ENCODE data around the gene FASTKD1. TPM values are rescaled to one million over a fixed set of nuclear protein-coding genes. Genes with fewer than 3 reads are reported as not detected.
"Not testable (repeated sequence)": the region's sequence is repeated elsewhere in the genome, so short reads cannot be mapped to it uniquely, and the experiment has no call there.

The FASTKD1 gene
- total RNA-seq, 2 donors from 2014 or later, result 59.6 to 60.2 TPM

DNA sequence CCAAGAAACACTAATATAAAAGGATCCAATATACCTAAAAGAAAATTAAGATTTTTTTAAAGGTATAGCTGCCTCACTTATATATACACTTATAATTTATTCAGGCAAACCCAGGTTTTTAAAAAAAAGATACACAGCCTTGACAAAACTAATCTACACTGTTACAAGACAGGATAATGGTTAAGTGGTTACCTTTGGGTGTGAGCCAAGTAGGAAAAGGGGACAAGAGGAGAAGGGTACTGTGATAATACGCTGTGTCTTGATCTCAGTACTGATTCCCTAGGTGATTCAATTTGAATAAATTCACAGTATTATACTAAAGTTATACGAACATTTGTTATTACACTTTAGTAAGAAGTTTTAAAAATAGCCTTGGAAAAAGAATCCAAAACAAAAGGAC, 33.5 kb downstream of the FASTKD1 start:
- H3K9me3 Mint-ChIP-seq, result no peaks in the 10 kb centered on the region
- H3K27me3 Mint-ChIP-seq, result no peaks in the 10 kb centered on the region
- peaks cover 72% of the 10 kb centered on the region for H3K36me3 Mint-ChIP-seq (ENCODE audit: low read depth)
- H3K4me1 Mint-ChIP-seq, result no peaks in the 10 kb centered on the region
- no peak overlapping the region for H3K4me3 Mint-ChIP-seq
- no peak overlapping the region for H3K27ac Mint-ChIP-seq
- ATAC-seq (replicated peaks), result no peak

DNA sequence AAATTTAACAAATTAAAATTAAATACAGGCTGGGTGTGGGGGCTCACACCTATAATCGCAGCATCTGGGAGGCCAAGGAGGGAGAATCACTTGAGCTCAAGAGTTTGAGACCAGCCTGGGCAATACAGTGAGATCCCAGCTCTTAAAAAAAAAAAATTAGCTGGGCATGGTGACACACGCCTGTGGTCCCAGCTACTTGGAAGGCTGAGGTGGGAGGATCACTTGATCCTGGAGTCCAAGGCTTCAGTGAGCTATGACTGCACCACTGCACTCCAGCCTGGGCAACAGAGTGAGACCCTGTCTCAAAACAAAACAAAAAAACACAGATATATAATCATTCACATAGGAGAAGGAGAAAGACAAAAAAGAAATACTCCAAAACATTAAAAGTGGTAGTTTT, 34.2 kb downstream of the FASTKD1 start:
- H3K9me3 Mint-ChIP-seq; H3K27ac Mint-ChIP-seq; H3K27me3 Mint-ChIP-seq; H3K4me3 Mint-ChIP-seq; ATAC-seq (replicated peaks); H3K4me1 Mint-ChIP-seq: not testable (repeated sequence)
- peaks cover 69% of the 10 kb centered on the region for H3K36me3 Mint-ChIP-seq (ENCODE audit: low read depth)

DNA sequence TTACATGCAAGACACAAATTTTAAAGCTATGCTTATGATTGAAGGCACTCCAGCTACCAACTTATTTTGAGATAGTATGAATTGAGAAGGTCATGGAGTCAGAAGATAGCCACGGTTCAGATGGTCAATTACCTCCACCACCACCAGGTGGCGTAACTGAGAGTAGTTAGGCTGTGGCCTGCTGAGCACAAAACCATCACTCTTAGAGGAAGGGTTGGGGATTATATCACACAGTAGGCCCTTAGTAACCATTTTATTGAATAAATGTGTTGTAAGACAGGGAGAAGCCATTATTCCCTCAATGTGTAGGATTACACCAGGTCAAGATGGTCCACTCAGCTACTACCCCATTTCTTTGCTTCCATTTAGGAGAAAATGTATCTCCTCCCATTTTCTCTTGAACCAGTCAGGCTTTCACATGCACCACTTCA, 45.4 kb downstream of the FASTKD1 start:
- peak; percentile 85 for ATAC-seq (replicated peaks)
- Mint-ChIP-seq H3K9me3 (no peaks in the 10 kb centered on the region), H3K27me3 (no peaks in the 10 kb centered on the region)

DNA sequence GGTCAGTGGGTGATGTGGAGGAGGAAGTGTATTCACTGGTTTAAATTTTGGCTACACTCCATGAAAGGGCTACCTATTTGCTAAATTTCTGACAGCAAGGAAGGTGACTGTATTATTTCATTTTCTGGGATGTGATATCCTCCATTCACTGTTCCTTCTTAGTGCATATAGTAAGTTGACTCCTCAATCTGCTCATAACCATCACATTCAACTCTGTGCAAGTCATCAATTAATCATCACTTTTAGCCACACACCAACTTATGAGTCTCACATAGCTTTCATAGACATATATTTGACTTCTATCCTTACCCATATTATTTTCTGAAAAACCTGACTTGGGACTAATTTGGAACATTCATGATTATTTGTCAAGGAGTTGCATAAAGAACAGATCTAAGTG, 47.2 kb downstream of the FASTKD1 start:
- Mint-ChIP-seq H3K4me3 (no peak overlapping the region), H3K4me1 (no peaks in the 10 kb centered on the region), H3K9me3 (no peaks in the 10 kb centered on the region), H3K27ac (no peak overlapping the region), H3K27me3 (no peaks in the 10 kb centered on the region), H3K36me3 (ENCODE audit: low read depth) (peaks cover 22% of the 10 kb centered on the region)
- ATAC-seq (replicated peaks), result no peak

More for the DNA sequence above, 45.4 kb downstream of the FASTKD1 start:
- no peaks in the 10 kb centered on the region for H3K4me1 Mint-ChIP-seq
- H3K27ac Mint-ChIP-seq, result peak overlapping the region; percentile 61
- no peak overlapping the region for H3K4me3 Mint-ChIP-seq
- H3K36me3 Mint-ChIP-seq (ENCODE audit: low read depth), result peaks cover 34% of the 10 kb centered on the region

DNA sequence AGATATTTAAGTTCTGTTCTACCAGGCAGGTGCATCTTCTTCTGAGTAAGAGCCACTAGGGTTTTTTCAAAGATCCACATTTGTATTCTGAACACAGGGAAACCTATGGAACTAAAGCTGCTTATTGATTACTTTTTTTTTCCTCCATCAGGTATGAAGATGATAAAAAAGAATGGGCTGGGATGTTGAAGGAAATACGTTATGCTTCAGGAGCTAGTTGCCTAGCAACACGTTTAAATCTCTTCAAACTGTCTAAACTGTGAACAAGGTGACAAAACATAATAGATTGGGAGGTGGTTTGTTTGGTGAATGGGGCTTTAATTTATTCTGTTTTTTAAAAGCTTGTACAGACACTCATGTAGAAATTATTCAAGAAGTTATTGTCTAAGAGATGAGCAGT, 48.2 kb downstream of the FASTKD1 start:
- peaks cover 14% of the 10 kb centered on the region for H3K36me3 Mint-ChIP-seq (ENCODE audit: low read depth)
- no peak overlapping the region for H3K27ac Mint-ChIP-seq
- no peak for ATAC-seq (replicated peaks)
- H3K27me3 Mint-ChIP-seq, result no peaks in the 10 kb centered on the region
- H3K4me3 Mint-ChIP-seq, result no peak overlapping the region
- no peaks in the 10 kb centered on the region for H3K4me1 Mint-ChIP-seq
- no peaks in the 10 kb centered on the region for H3K9me3 Mint-ChIP-seq

DNA sequence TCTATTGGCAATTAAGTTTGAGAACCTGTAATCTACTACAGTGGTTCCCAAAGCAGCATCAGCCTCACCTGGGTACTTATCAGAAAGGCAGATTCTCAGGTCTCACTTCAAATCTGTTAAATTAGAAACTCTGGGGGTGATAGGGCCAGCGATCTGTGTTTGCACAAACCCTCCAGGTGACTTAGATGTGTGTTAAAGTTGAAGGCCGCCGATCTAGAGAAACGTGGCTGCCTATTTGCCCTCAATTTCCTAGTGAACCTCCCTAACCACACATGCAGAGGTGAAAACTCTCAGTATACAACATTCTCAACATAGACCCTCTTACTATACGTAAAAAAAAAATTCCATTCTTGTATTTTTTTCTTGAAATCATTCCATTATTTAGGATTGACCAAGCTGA, 50.0 kb downstream of the FASTKD1 start:
- Mint-ChIP-seq H3K4me3 (no peak overlapping the region), H3K9me3 (no peaks in the 10 kb centered on the region), H3K4me1 (no peaks in the 10 kb centered on the region), H3K27me3 (no peaks in the 10 kb centered on the region), H3K27ac (no peak overlapping the region), H3K36me3 (ENCODE audit: low read depth) (no peaks in the 10 kb centered on the region)
- ATAC-seq (replicated peaks), result no peak

DNA sequence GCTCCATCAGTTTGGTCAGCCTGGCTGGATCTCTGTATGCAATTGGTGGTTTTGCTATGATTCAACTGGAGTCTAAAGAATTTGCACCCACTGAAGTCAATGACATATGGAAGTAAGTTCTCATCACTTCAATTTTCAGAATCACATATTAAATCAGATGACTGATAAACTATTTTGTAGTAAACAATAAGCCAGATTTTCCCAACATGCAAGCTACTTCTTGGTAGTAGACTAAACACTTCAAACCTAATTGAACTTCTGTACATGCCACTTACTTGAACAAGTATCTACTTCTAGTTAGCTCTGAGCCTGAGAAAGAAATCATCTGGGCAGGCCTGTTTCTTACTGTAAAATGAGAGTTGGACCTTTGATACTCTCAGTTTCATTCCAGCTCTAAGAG, 52.8 kb downstream of the FASTKD1 start:
- no peaks in the 10 kb centered on the region for H3K4me1 Mint-ChIP-seq
- H3K27ac Mint-ChIP-seq, result no peak overlapping the region
- ATAC-seq (replicated peaks), result no peak
- no peak overlapping the region for H3K4me3 Mint-ChIP-seq
- H3K9me3 Mint-ChIP-seq, result no peaks in the 10 kb centered on the region
- H3K36me3 Mint-ChIP-seq (ENCODE audit: low read depth), result no peaks in the 10 kb centered on the region
- no peaks in the 10 kb centered on the region for H3K27me3 Mint-ChIP-seq

DNA sequence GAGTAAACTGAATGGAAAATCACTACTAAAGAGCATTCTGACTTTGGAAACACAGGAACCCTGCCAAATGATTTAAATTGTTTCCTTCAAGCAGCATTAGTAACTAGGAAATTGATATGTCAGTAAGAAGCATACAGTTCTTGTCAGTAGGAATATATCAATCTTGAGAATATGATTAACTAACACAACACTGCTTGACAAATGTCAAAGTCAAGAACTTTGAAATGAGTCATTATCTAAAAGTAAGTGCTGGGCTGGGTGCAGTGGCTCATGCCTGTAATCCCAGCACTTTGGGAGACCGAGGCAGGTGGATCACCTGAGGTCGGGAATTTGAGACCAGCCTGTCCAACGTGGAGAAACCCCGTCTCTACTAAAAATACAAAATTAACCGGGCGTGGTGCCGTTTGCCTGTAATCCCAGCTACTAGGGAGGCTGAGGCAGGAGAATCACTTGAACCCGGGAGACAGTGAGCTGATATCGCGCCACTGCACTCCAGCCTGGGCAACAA, 57.1 kb downstream of the FASTKD1 start:
- H3K4me3 Mint-ChIP-seq; H3K27ac Mint-ChIP-seq; H3K4me1 Mint-ChIP-seq; H3K27me3 Mint-ChIP-seq; H3K9me3 Mint-ChIP-seq; H3K36me3 Mint-ChIP-seq (ENCODE audit: low read depth); ATAC-seq (replicated peaks): not testable (repeated sequence)

DNA sequence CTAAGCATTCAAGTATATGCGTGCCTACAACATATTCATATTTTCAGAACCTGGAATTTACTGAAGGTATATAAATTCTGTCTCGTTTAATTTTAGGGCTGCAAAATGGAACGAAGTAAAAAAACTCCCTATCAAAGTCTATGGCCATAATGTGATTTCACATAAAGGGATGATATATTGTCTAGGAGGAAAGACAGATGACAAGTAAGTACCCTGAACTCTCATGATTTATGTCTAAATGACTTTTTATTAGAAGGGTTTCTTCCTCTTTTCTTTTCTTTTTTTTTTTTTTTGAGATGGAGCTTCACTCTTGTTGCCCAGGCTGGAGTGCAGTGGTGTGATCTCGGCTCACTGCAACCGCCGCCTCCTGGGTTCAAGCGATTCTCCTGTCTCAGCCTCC, 58.9 kb downstream of the FASTKD1 start:
- not testable (repeated sequence) for H3K4me1 Mint-ChIP-seq; H3K27me3 Mint-ChIP-seq; H3K9me3 Mint-ChIP-seq; ATAC-seq (replicated peaks); H3K36me3 Mint-ChIP-seq (ENCODE audit: low read depth); H3K27ac Mint-ChIP-seq; H3K4me3 Mint-ChIP-seq

DNA sequence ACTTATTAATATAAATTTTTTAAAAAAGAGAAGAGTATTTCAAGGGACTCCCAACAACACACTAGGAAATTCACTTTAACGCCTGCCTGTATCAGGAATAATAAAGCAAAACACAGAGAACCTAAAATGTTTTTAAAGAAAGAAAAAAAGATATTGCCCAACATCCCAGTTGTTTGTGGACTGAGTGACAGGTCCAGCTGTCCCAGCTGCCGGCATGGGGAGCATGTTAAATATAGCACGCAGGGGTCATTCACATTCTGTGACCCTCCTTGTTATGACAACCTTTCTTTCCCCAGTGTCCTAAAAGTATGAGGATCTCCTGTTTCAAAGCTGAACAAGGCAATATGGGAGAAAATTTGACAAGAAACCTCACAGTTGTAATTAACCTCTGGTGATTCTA, 59.7 kb downstream of the FASTKD1 start:
- H3K36me3 Mint-ChIP-seq (ENCODE audit: low read depth), result no peaks in the 10 kb centered on the region
- ATAC-seq (replicated peaks), result no peak
- no peak overlapping the region for H3K27ac Mint-ChIP-seq
- H3K4me3 Mint-ChIP-seq, result no peak overlapping the region
- H3K27me3 Mint-ChIP-seq, result no peaks in the 10 kb centered on the region
- H3K9me3 Mint-ChIP-seq, result no peaks in the 10 kb centered on the region
- no peaks in the 10 kb centered on the region for H3K4me1 Mint-ChIP-seq

DNA sequence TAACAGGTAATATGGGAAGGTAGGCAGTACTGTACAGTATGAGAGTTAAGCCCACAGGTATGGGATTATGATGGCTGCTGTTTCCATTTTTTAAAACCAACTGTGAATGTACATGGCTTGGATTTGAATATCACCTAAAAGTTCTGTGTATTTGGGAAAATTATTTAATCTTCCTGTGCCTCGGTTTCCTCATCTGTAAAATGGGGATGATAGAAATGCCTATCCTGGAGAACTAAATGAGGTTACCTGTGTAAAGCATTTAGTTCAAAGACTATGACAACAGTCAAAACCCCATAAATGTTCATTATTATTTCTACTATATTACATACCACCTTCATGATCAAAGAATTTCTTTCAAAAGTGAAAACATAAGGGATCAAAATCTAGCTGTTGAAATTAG, 60.6 kb downstream of the FASTKD1 start:
- H3K4me3 Mint-ChIP-seq, result no peak overlapping the region
- no peaks in the 10 kb centered on the region for H3K9me3 Mint-ChIP-seq
- ATAC-seq (replicated peaks), result no peak
- H3K27ac Mint-ChIP-seq, result no peak overlapping the region
- H3K36me3 Mint-ChIP-seq (ENCODE audit: low read depth), result no peaks in the 10 kb centered on the region
- H3K27me3 Mint-ChIP-seq, result no peaks in the 10 kb centered on the region
- H3K4me1 Mint-ChIP-seq, result no peaks in the 10 kb centered on the region

DNA sequence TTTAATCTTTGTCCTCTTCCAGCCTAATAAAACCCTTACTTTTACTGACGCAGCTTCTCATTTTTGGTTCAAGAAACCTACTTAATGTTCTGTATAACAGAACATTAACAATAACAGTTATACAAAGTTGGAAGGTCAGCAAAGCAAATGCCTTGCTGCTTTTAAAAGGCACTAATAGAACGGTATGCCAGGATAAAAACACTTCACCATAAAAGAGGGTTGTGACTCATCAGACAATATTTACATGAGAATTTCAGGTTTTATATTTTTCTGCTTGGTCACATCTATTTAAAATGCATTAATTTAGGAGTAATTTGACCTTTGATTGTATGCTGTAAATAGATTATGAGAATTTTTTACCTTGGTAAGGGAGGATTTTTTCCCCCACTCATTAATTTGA, 61.1 kb downstream of the FASTKD1 start:
- Mint-ChIP-seq H3K4me3 (no peak overlapping the region), H3K9me3 (no peaks in the 10 kb centered on the region), H3K27ac (no peak overlapping the region), H3K36me3 (ENCODE audit: low read depth) (no peaks in the 10 kb centered on the region), H3K4me1 (no peaks in the 10 kb centered on the region), H3K27me3 (no peaks in the 10 kb centered on the region)
- ATAC-seq (replicated peaks), result no peak

DNA sequence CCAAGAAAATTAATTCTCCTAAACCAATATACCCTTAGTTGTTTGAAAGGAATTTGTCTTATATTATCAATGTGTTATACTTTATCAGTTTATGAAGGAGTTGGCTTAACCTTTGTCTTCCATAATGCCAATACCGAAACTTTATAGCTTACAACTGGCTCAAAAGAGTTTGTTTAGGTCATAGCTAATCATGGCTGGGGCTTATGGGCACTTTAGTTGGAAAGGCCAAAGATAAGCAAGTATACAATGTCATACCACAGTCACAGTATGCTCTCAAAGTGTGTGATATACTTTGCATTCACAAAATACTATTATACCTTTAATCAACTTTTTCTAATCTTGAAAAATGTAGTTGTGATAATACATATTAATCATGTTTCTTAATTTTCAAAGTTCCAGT, 61.8 kb downstream of the FASTKD1 start:
- Mint-ChIP-seq H3K4me3 (no peak overlapping the region), H3K36me3 (ENCODE audit: low read depth) (no peaks in the 10 kb centered on the region)

DNA sequence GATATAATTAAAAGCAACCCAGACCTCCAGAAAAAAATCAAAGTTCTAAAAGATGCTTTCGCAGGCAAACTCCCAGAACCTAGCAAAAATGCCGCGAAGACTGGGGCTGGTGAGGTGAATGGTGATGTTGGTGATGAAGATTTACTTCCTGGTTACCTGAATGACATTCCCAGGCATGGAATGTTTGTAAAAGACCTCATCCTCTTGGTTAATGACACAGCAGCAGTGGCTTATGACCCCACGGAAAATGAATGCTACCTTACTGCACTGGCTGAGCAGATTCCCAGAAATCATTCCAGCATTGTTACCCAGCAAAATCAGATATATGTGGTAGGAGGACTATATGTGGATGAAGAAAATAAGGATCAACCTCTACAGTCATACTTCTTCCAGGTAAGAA, 63.2 kb downstream of the FASTKD1 start:
- no peak overlapping the region for H3K4me3 Mint-ChIP-seq
- ATAC-seq (replicated peaks), result no peak

More for the DNA sequence above, 61.8 kb downstream of the FASTKD1 start:
- Mint-ChIP-seq H3K4me1 (no peaks in the 10 kb centered on the region), H3K27ac (no peak overlapping the region), H3K9me3 (no peaks in the 10 kb centered on the region), H3K27me3 (no peaks in the 10 kb centered on the region)
- ATAC-seq (replicated peaks), result no peak

DNA sequence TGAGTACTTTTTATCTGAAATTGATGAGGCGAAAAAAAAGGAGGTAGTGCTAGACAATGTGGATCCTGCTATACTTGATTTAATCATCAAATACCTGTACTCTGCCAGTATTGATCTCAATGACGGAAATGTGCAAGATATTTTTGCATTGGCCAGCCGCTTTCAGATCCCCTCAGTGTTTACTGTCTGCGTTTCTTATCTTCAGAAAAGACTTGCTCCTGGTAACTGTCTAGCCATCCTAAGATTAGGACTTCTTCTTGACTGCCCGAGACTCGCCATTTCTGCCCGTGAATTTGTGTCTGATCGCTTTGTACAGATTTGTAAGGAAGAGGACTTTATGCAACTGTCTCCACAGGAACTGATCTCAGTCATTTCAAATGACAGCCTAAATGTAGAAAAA, 63.7 kb downstream of the FASTKD1 start:
- H3K27me3 Mint-ChIP-seq, result no peaks in the 10 kb centered on the region

More for the DNA sequence above, 63.2 kb downstream of the FASTKD1 start:
- Mint-ChIP-seq H3K27ac (no peak overlapping the region), H3K9me3 (no peaks in the 10 kb centered on the region), H3K36me3 (ENCODE audit: low read depth) (no peaks in the 10 kb centered on the region), H3K27me3 (no peaks in the 10 kb centered on the region), H3K4me1 (no peaks in the 10 kb centered on the region)

DNA sequence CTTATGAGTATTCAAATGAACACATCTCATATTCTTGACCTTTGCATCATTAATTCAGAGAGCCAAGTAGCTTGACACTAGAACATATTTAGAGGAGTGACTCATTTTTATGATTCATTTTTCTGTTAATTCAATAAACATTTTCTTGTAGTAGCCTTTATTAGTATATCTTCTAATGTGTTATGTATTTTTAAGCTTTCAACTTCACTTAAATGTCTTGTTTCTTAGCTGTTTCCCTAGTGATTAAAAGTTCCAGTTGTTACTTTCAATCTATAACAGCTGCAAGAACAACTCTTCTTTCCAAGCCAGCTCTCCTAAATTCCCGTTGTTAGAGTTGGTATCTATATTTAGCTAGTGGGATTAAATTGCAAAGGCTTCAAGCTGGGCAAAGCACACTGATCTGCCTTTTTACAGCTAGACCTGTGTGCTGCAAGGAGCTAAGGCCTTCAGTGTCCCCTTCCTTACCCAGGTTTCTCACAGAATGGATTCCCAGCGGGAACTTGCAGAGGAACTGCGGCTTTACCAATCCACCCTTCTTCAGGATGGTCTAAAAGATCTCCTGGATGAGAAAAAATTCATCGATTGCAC, 64.3 kb downstream of the FASTKD1 start, which contains the start of gene KLHL41:
Gene KLHL41, plus strand, starts transcription at position 405 of the 588 bp plus-strand sequence. Its CDS starts 77 bp downstream, at position 482.
- no peak within 1 kb of the TSS for H3K4me3 Mint-ChIP-seq
- H3K36me3 Mint-ChIP-seq (ENCODE audit: low read depth), result no peaks in the 10 kb centered on the region
- H3K4me1 Mint-ChIP-seq, result no peaks in the 10 kb centered on the region
- no peaks in the 10 kb centered on the region for H3K27me3 Mint-ChIP-seq
- no peak within 1 kb of the TSS for H3K27ac Mint-ChIP-seq
- ATAC-seq (replicated peaks), result no peak
- no peaks in the 10 kb centered on the region for H3K9me3 Mint-ChIP-seq

More for the DNA sequence above, 63.7 kb downstream of the FASTKD1 start:
- Mint-ChIP-seq H3K4me3 (no peak overlapping the region), H3K36me3 (ENCODE audit: low read depth) (no peaks in the 10 kb centered on the region), H3K4me1 (no peaks in the 10 kb centered on the region), H3K9me3 (no peaks in the 10 kb centered on the region), H3K27ac (no peak overlapping the region)
- ATAC-seq (replicated peaks), result no peak
